Measurements from ENCODE around the gene SP6. TPM values are rescaled to one million over a fixed set of nuclear protein-coding genes. Genes with fewer than 3 reads are reported as not detected.

SP6 gene
- total and polyA plus RNA-seq, 7 experiments from 2014 or later = 0.05 to 0.29 (median 0.19) TPM; not detected in 3

GRCh38 chr17:47810200-47810821 is 40.7 kb downstream of the SP6 start:
- CTCF ChIA-PET = interaction anchor here (0.7 kb wide), 1 partner anchor 316 kb away, joined by 3 read pairs; no protein-coding TSS in a partner anchor
- DNase-seq = no peak
- H3K4me3 ChIP-seq (ENCODE audit: low read length) = no peak overlapping the region

GRCh38 chr17:47808830-47809480 is 42.0 kb downstream of the SP6 start:
- H3K27me3 ChIP-seq (ENCODE audit: control insufficient read depth in 2 of 2, insufficient read depth in 2 of 2, low read length in 2 of 2) = no peaks in the 10 kb centered on the region
- CTCF ChIA-PET = no interaction called here
- DNase-seq = no peak
- H3K27ac ChIP-seq (ENCODE audit: low read depth, low read length) = no peak overlapping the region
- H3K27ac Mint-ChIP-seq = no peak overlapping the region
- H3K27me3 Mint-ChIP-seq = peaks cover 0 to 4% (median 0%) of the 10 kb centered on the region in 5 donors
- peaks cover 5 to 41% (median 19%) of the 10 kb centered on the region in 5 donors for H3K36me3 Mint-ChIP-seq
- no peak for ATAC-seq
- intact Hi-C loops (cut with micrococcal nuclease) = no loop called here
- peaks cover 0 to 13% (median 3%) of the 10 kb centered on the region in 7 donors for H3K4me1 Mint-ChIP-seq
- peaks cover 0 to 75% (median 4%) of the 10 kb centered on the region in 3 experiments for H3K36me3 ChIP-seq (ENCODE audit: control insufficient read depth in 2 of 3, insufficient read depth in 3 of 3, low read length in 3 of 3)
- no peak overlapping the region for H3K4me3 ChIP-seq (ENCODE audit: low read length)
- H3K9me3 Mint-ChIP-seq = no peaks in the 10 kb centered on the region
- H3K4me3 Mint-ChIP-seq = no peak overlapping the region
- H3K4me1 ChIP-seq (ENCODE audit: control insufficient read depth in 2 of 2, insufficient read depth in 2 of 2, low read length in 2 of 2) = peaks cover 0 to 5% of the 10 kb centered on the region in 2 donors
- no peaks in the 10 kb centered on the region for H3K9me3 ChIP-seq (ENCODE audit: control insufficient read depth in 2 of 3, low read length in 3 of 3)
- POLR2A ChIA-PET = no interaction called here

More at GRCh38 chr17:47810200-47810821, 40.7 kb downstream of the SP6 start:
- Histone ChIP-seq H3K36me3 (ENCODE audit: control insufficient read depth in 2 of 3, insufficient read depth in 3 of 3, low read length in 3 of 3) (peaks cover 2 to 88% (median 4%) of the 10 kb centered on the region in 3 experiments), H3K27ac (ENCODE audit: low read depth, low read length) (no peak overlapping the region), H3K9me3 (ENCODE audit: control insufficient read depth in 2 of 3, low read length in 3 of 3) (no peaks in the 10 kb centered on the region), H3K27me3 (ENCODE audit: control insufficient read depth in 2 of 2, insufficient read depth in 2 of 2, low read length in 2 of 2) (no peaks in the 10 kb centered on the region), H3K4me1 (ENCODE audit: control insufficient read depth in 2 of 2, insufficient read depth in 2 of 2, low read length in 2 of 2) (peaks cover 0 to 5% of the 10 kb centered on the region in 2 donors)
- no peaks in the 10 kb centered on the region for H3K27me3 Mint-ChIP-seq
- H3K9me3 Mint-ChIP-seq = no peaks in the 10 kb centered on the region
- POLR2A ChIA-PET = interaction anchor here (0.6 kb wide), 1 partner anchor 100 kb away, joined by 3 read pairs; no protein-coding TSS in a partner anchor
- intact Hi-C loops (cut with micrococcal nuclease) = no loop called here
- H3K4me1 Mint-ChIP-seq = peaks cover 0 to 13% (median 3%) of the 10 kb centered on the region in 7 donors
- H3K27ac Mint-ChIP-seq = peak overlapping the region in 3 of 9 donors; percentile 31 to 51 (median 32)
- peak; percentile 73 for ATAC-seq
- H3K4me3 Mint-ChIP-seq = no peak overlapping the region
- H3K36me3 Mint-ChIP-seq = peaks cover 8 to 46% (median 21%) of the 10 kb centered on the region in 5 donors

DNA sequence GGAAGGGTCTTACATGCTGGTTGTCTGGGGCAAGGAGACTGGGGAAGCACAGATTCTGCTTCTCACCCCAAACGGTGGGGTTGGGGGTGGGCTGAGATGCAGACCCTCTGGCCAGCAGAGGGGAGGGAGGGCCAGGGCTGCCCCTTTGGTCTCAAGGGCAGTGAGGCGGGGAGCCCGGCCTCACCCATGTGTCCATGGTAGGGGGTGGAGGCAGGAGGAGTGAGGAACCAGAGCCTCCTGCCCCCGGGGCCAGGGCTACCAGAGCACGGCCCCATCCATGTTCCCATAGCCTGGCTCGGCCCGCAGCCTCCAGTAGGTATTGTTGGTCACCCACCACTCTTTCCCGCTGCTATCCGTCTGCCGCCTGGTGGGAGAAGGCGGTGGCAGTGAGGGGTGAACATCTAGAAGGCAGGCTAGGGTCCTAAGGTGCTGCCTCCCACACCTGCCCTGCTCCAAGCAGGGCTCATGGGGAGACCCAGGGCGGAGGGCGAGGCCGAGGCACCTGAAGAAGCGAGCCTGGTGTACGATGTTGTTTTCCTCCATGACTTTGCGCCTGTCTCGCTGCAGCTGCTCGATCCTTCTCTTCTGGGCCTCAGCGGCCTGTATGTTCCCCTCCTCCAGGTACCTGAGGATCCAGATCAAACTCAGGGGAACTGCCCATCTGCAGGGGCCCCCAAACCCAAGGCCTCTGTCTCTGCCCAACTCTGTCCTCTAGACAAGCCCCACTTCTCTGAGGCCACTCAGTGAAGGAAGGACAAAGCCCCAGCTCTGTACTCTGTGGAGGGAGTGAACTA is 42.7 kb downstream of the SP6 start:
- no peak for ATAC-seq
- H3K36me3 Mint-ChIP-seq = peaks cover 5 to 41% (median 19%) of the 10 kb centered on the region in 5 donors
- ChIA-PET POLR2A (no interaction called here), CTCF (no interaction called here)
- no peak overlapping the region for H3K27ac ChIP-seq (ENCODE audit: low read depth, low read length)
- no peaks in the 10 kb centered on the region for H3K9me3 Mint-ChIP-seq
- H3K36me3 ChIP-seq (ENCODE audit: control insufficient read depth in 2 of 3, insufficient read depth in 3 of 3, low read length in 3 of 3) = peaks cover 0 to 67% (median 4%) of the 10 kb centered on the region in 3 experiments
- H3K4me1 Mint-ChIP-seq = peaks cover 0 to 13% (median 3%) of the 10 kb centered on the region in 7 donors
- H3K4me1 ChIP-seq (ENCODE audit: control insufficient read depth in 2 of 2, insufficient read depth in 2 of 2, low read length in 2 of 2) = peaks cover 0 to 5% of the 10 kb centered on the region in 2 donors
- peaks cover 0 to 4% (median 0%) of the 10 kb centered on the region in 5 donors for H3K27me3 Mint-ChIP-seq
- H3K9me3 ChIP-seq (ENCODE audit: control insufficient read depth in 2 of 3, low read length in 3 of 3) = no peaks in the 10 kb centered on the region
- H3K27me3 ChIP-seq (ENCODE audit: control insufficient read depth in 2 of 2, insufficient read depth in 2 of 2, low read length in 2 of 2) = no peaks in the 10 kb centered on the region
- H3K4me3 ChIP-seq (ENCODE audit: low read length) = no peak overlapping the region
- intact Hi-C loops (cut with micrococcal nuclease) = no loop called here
- no peak for DNase-seq
- no peak overlapping the region for H3K4me3 Mint-ChIP-seq
- H3K27ac Mint-ChIP-seq = peak overlapping the region in 1 of 9 donors; percentile 58

GRCh38 chr17:47807421-47807820 is 43.5 kb downstream of the SP6 start:
- ATAC-seq (no peak), DNase-seq (no peak)
- peaks cover 0 to 33% (median 14%) of the 10 kb centered on the region in 5 donors for H3K36me3 Mint-ChIP-seq
- Histone ChIP-seq H3K27ac (ENCODE audit: low read depth, low read length) (no peak overlapping the region), H3K27me3 (ENCODE audit: control insufficient read depth in 2 of 2, insufficient read depth in 2 of 2, low read length in 2 of 2) (no peaks in the 10 kb centered on the region), H3K36me3 (ENCODE audit: control insufficient read depth in 2 of 3, insufficient read depth in 3 of 3, low read length in 3 of 3) (peaks cover 0 to 59% (median 4%) of the 10 kb centered on the region in 3 experiments), H3K9me3 (ENCODE audit: control insufficient read depth in 2 of 3, low read length in 3 of 3) (no peaks in the 10 kb centered on the region), H3K4me1 (ENCODE audit: control insufficient read depth in 2 of 2, insufficient read depth in 2 of 2, low read length in 2 of 2) (peaks cover 0 to 5% of the 10 kb centered on the region in 2 donors), H3K4me3 (ENCODE audit: low read length) (no peak overlapping the region)
- ChIA-PET POLR2A (no interaction called here), CTCF (no interaction called here)
- intact Hi-C loops (cut with micrococcal nuclease) = no loop called here
- peak overlapping the region in 1 of 9 donors; percentile 58 for H3K27ac Mint-ChIP-seq
- no peak overlapping the region for H3K4me3 Mint-ChIP-seq
- peaks cover 0 to 11% (median under 1%) of the 10 kb centered on the region in 7 donors for H3K4me1 Mint-ChIP-seq
- H3K9me3 Mint-ChIP-seq = no peaks in the 10 kb centered on the region
- H3K27me3 Mint-ChIP-seq = peaks cover 0 to 4% (median 0%) of the 10 kb centered on the region in 5 donors

- no peak overlapping the region for H3K27ac Mint-ChIP-seq
- H3K36me3 ChIP-seq (ENCODE audit: control insufficient read depth in 2 of 3, insufficient read depth in 3 of 3, low read length in 3 of 3) = peaks cover 0 to 54% (median 4%) of the 10 kb centered on the region in 3 experiments
Observed at GRCh38 chr17:47806913-47807255, 44.1 kb downstream of the SP6 start.

More at GRCh38 chr17:47806913-47807255, 44.1 kb downstream of the SP6 start:
- ChIA-PET CTCF (interaction anchor here (0.6 kb wide), 1 partner anchor 138 kb away, joined by 3 read pairs; no protein-coding TSS in a partner anchor), POLR2A (no interaction called here)
- Mint-ChIP-seq H3K9me3 (no peaks in the 10 kb centered on the region), H3K4me1 (peaks cover 0 to 13% (median 0%) of the 10 kb centered on the region in 7 donors), H3K27me3 (peaks cover 0 to 4% (median 0%) of the 10 kb centered on the region in 5 donors), H3K36me3 (peaks cover 0 to 27% (median 11%) of the 10 kb centered on the region in 5 donors), H3K4me3 (no peak overlapping the region)
- ATAC-seq = no peak
- DNase-seq = no peak
- Histone ChIP-seq H3K4me1 (ENCODE audit: control insufficient read depth in 2 of 2, insufficient read depth in 2 of 2, low read length in 2 of 2) (peaks cover 0 to 5% of the 10 kb centered on the region in 2 donors), H3K27me3 (ENCODE audit: control insufficient read depth in 2 of 2, insufficient read depth in 2 of 2, low read length in 2 of 2) (no peaks in the 10 kb centered on the region), H3K4me3 (ENCODE audit: low read length) (no peak overlapping the region), H3K27ac (ENCODE audit: low read depth, low read length) (no peak overlapping the region), H3K9me3 (ENCODE audit: control insufficient read depth in 2 of 3, low read length in 3 of 3) (no peaks in the 10 kb centered on the region)
- intact Hi-C loops (cut with micrococcal nuclease) = no loop called here
